HEK293T (cell line): ENCODE measurements around the gene PCSK5.

Source experiments
- CTCF ChIA-PET: fragments of 350-600 bp; formaldehyde crosslinking; extraction: SDS; loops from one replicate; lab custom pipeline; 2021; ENCODE audit warnings: antibody characterized with exemption, inconsistent platforms; lab: Yijun Ruan, JAX
- POLR2A ChIA-PET: fragments of 350-600 bp; formaldehyde crosslinking; extraction: SDS; loops from one replicate; lab custom pipeline; 2020; ENCODE audit warnings: antibody characterized with exemption, inconsistent platforms; lab: Yijun Ruan, JAX
- DNase-seq: peaks from one replicate; pipeline ENCODE4 v3.0.0; 2012; ENCODE audit warnings: mixed read lengths; ENCODE audit errors: extremely low spot score
- ARNT ChIP-seq: fragments of 450-650 bp; IDR thresholded peaks from 2 replicates; pipeline ENCODE4 v1.6.1; 2017; ENCODE audit warnings: mild to moderate bottlenecking
- BHLHE40 ChIP-seq: fragments of 450-650 bp; IDR thresholded peaks from 2 replicates; pipeline ENCODE4 v1.6.1; 2016; ENCODE audit warnings: mild to moderate bottlenecking, moderate library complexity, borderline replicate concordance
- CTBP1 ChIP-seq: fragments of 450-650 bp; IDR thresholded peaks from 2 replicates; pipeline ENCODE4 v1.6.1; 2016; ENCODE audit warnings: borderline replicate concordance
- ELF4 ChIP-seq: fragments of 450-650 bp; IDR thresholded peaks from 2 replicates; pipeline ENCODE4 v1.6.1; 2017; ENCODE audit warnings: antibody characterized with exemption
- FOXA1 ChIP-seq: fragments of 450-650 bp; IDR thresholded peaks from 2 replicates; pipeline ENCODE4 v1.6.1; 2016; ENCODE audit warnings: mild to moderate bottlenecking
- FOXK2 ChIP-seq: fragments of 450-650 bp; IDR thresholded peaks from 2 replicates; pipeline ENCODE4 v1.6.1; 2016; ENCODE audit warnings: mild to moderate bottlenecking
- FOXM1 ChIP-seq: fragments of 450-650 bp; IDR thresholded peaks from 2 replicates; pipeline ENCODE4 v1.6.1; 2017; ENCODE audit warnings: mild to moderate bottlenecking, borderline replicate concordance
- HDGF ChIP-seq: fragments of 450-650 bp; IDR thresholded peaks from 2 replicates; pipeline ENCODE4 v1.6.1; 2017; ENCODE audit warnings: antibody characterized with exemption, borderline replicate concordance
- L3MBTL2 ChIP-seq: fragments of 450-650 bp; conservative IDR thresholded peaks from 2 replicates; pipeline ENCODE4 v1.6.1; 2016; ENCODE audit warnings: mild to moderate bottlenecking
- LEF1 ChIP-seq: fragments of 450-650 bp; IDR thresholded peaks from 2 replicates; pipeline ENCODE4 v1.6.1; 2017; ENCODE audit warnings: mild to moderate bottlenecking, borderline replicate concordance
- NFRKB ChIP-seq: fragments of 450-650 bp; IDR thresholded peaks from 2 replicates; pipeline ENCODE4 v1.6.1; 2016; ENCODE audit warnings: mild to moderate bottlenecking, moderate library complexity
- SP1 ChIP-seq: fragments of 450-650 bp; IDR thresholded peaks from 2 replicates; pipeline ENCODE4 v1.6.1; 2017
- SUZ12 ChIP-seq: fragments of 450-650 bp; IDR thresholded peaks from 2 replicates; pipeline ENCODE4 v1.6.1; 2016; ENCODE audit warnings: mild to moderate bottlenecking
- TARDBP ChIP-seq: fragments of 450-650 bp; IDR thresholded peaks from 2 replicates; pipeline ENCODE4 v1.6.1; 2016
- ZNF384 ChIP-seq: fragments of 450-650 bp; IDR thresholded peaks from 2 replicates; pipeline ENCODE4 v1.6.1; 2016
- TF ChIP-seq, protein P1 (sequence below): fragments of 450-650 bp; IDR thresholded peaks from 2 replicates; pipeline ENCODE4 v1.6.1; 2016

Gene PCSK5

DNA sequence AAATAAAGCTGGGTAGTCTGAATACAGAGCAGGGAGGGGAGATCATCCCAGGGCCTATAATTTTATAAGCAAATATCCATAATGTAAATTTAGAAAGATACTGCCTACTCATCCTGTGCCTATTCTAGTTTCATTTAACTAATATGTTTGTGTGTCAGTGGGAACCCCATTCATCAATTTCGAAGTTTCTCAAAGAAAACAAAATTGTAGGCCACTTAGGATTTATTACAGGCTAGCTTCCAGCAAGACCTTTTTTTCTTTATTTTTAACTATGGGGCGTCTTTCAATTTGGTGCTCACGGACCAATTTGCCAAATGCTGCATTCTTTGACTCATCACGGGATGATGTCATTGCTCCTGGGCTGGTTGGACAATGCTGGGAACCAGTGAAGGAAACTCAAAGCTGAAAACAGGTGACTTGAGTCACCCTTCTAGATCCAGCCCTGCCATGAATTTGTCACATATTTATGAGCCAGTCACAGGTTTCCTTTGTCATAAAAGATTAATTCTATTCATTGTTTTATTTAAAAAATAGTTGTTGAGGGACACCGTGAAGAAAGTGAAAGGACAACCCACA lies 13.4 kb downstream of the PCSK5 start:
- DNase-seq: peak; percentile 27
- ChIA-PET CTCF (no interaction called here), POLR2A (interaction anchor here (1.1 kb wide), 1 partner anchor 12 kb away, joined by 3 read pairs; no protein-coding TSS in a partner anchor)
- TF ChIP-seq, protein P1, sequence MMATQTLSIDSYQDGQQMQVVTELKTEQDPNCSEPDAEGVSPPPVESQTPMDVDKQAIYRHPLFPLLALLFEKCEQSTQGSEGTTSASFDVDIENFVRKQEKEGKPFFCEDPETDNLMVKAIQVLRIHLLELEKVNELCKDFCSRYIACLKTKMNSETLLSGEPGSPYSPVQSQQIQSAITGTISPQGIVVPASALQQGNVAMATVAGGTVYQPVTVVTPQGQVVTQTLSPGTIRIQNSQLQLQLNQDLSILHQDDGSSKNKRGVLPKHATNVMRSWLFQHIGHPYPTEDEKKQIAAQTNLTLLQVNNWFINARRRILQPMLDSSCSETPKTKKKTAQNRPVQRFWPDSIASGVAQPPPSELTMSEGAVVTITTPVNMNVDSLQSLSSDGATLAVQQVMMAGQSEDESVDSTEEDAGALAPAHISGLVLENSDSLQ: 0 out of 2 replicates have a peak, but pooled peaks have one; percentile 4
- TF ChIP-seq FOXM1: no peak
- no peak for TF ChIP-seq NFRKB

DNA sequence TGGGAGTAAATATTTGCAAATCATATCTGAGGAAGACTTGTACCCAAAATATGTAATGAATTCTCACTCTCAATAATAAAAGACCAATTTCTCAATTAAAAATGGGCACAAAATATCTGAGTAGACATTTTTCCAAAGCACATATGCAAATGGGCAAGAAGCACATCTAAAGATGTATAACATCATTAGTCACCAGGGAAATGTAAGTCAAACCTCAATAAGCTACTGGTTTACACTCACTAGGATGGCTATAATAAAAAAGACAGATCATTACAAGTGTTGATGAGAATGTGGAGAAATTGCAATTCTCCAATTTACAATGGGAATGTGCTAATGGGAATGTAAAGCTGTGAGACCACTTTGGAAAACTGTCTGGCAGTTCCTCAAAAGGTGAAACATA lies 13.9 kb downstream of the PCSK5 start:
- no peak for DNase-seq
- ChIA-PET CTCF (no interaction called here), POLR2A (interaction anchor here (1.1 kb wide), 1 partner anchor 13 kb away, joined by 3 read pairs; no protein-coding TSS in a partner anchor)
- TF ChIP-seq ARNT (no peak), CTBP1 (no peak), SUZ12 (no peak), ZNF384 (no peak), ELF4 (no peak), HDGF (no peak), BHLHE40 (no peak), TARDBP (no peak), L3MBTL2 (no peak), FOXA1 (no peak), LEF1 (no peak), SP1 (no peak), FOXK2 (no peak), FOXM1 (no peak), NFRKB (no peak)
- TF ChIP-seq, protein P1: no peak

DNA sequence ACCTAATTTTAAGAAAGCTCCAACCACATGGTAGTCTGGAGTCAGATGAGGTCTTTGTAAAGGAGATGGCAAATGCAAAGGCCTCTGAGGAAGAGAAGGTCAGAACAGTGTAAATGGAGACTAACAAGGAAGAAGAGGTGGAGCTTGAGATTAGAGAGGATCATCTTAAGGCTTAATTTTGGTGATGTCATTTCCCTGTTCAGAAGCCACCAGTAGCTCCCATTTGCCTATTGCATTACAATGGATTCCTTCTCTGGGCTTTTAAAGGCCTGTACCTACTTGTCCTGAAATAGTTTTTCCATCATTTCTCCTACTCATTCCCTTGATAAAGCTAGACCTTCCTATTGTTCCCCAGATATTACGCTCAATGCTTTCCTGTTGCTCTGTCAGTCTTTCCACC lies 16.1 kb downstream of the PCSK5 start:
- no peak for TF ChIP-seq SP1
- no peak for TF ChIP-seq FOXK2
- no peak for TF ChIP-seq NFRKB
- no peak for TF ChIP-seq FOXA1
- no peak for TF ChIP-seq BHLHE40
- no peak for TF ChIP-seq HDGF
- TF ChIP-seq L3MBTL2: no peak
- TF ChIP-seq FOXM1: no peak
- no peak for TF ChIP-seq ARNT
- no peak for TF ChIP-seq CTBP1
- TF ChIP-seq TARDBP: no peak
- TF ChIP-seq, protein P1: no peak
- no peak for TF ChIP-seq LEF1
- no peak for TF ChIP-seq SUZ12
- no peak for TF ChIP-seq ZNF384
- no peak for TF ChIP-seq ELF4
- ChIA-PET POLR2A (interaction anchor here (0.9 kb wide), 1 partner anchor 878 kb away, joined by 3 read pairs; the partner anchor contains the start of gene CARNMT1), CTCF (interaction anchor here (0.6 kb wide), 1 partner anchor 40 kb away, joined by 3 read pairs; no protein-coding TSS in a partner anchor)
- DNase-seq: no peak

DNA sequence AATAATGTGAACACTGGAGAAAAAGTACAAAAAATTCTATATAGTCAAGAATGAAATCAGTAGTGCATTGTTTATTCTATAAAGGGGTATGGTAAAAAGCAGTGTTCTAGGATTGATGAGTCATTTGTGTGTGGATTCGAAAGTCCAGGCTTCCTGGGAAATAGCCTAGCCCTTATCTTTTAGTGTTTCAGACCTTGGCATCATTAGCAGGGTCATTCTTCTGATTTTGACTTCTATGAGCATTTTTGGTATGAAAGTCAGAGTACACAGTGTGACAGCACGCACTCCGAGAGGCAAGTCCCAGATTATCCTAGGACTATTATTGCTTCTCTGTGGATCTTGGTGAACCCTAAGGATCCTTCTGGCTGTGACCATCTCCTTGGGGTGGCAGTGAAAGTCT lies 16.9 kb downstream of the PCSK5 start:
- TF ChIP-seq TARDBP (no peak), FOXA1 (no peak), LEF1 (no peak), ELF4 (no peak), CTBP1 (no peak), ARNT (no peak), L3MBTL2 (no peak), FOXM1 (no peak), SP1 (no peak), NFRKB (no peak), ZNF384 (no peak), BHLHE40 (no peak), HDGF (no peak), FOXK2 (no peak), SUZ12 (no peak)
- TF ChIP-seq, protein P1: no peak
- DNase-seq: no peak
- ChIA-PET CTCF (no interaction called here), POLR2A (no interaction called here)

DNA sequence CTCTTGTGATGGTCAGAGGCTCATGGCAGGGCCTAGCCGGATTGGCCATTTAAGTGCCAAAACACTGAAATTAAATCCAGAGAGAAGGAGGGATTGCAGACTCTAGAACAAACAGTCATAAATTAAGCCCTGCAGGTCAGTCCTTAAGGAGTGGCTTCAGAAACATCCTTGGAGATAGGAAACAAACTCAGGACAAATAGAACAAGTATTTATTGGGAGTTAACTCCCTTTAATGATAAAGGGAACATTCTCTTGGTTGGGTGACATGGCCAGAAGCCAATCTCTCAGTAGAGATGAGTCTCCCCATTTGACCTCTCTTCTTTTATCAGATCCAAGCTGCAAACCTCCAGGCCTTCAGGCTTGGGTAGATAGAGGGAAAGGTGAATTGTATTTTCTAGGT lies 17.4 kb downstream of the PCSK5 start:
- ChIA-PET CTCF (no interaction called here), POLR2A (no interaction called here)

More for the DNA sequence above, 17.4 kb downstream of the PCSK5 start:
- TF ChIP-seq SUZ12 (no peak), NFRKB (no peak), L3MBTL2 (no peak), TARDBP (no peak), FOXM1 (no peak), CTBP1 (no peak), SP1 (no peak), ARNT (no peak), HDGF (no peak)
- TF ChIP-seq, protein P1: no peak
- DNase-seq: no peak
